Body of pancreas (tissue), 4 donors: ENCODE results near the gene PLEK2.

Experiments
- CTCF ChIP-seq, 7 experiments: fragments of 450-650 bp in 4 of 7; fragments of 200-600 bp in 3 of 7; sonication (generic) in 3 of 7; IDR thresholded peaks; one replicate each; pipeline ENCODE4 v1.5.1; 2016 to 2019; ENCODE audit warnings: antibody characterized with exemption in 7 of 7
- POLR2A ChIP-seq, 3 donors: fragments of 450-650 bp; IDR thresholded peaks; one replicate each; pipeline ENCODE4 v1.6.1; 2016; ENCODE audit warnings: antibody characterized with exemption in 3 of 3, mild to moderate bottlenecking in 2 of 3

- TF ChIP-seq CTCF (IDR thresholded peaks at IDR 0.05) = no peak
- no peak for TF ChIP-seq POLR2A (IDR thresholded peaks at IDR 0.05)
These were observed 11.5 kb upstream of the PLEK2 start for GRCh38 chr14:67423424-67423823.
